Measurements from ENCODE around the gene NLRC5.
"Not testable (repeated sequence)": the region's sequence is repeated elsewhere in the genome, so short reads cannot be mapped to it uniquely, and the experiment has no call there.

NLRC5 gene

DNA sequence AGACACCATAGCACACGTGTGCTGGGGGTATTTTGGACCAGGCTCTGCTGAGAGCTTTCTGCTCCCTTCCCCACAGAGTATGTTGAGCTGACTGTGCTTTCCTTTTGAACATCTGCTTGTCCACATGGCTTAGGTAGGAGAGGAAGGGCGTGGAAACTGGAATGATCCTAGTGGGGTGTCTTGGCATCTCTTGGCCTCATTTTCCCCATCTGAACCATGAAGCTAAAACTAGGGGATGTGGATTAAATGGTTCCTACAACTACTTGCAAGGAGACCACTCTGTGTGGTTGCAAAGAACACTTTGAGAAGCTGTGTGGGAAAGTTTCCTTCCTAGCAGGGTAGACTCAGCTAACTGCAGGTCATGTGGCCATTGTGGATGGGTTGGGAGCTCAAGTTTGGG is 6.7 kb upstream of the NLRC5 start:
- no peak for DNase-seq

DNA sequence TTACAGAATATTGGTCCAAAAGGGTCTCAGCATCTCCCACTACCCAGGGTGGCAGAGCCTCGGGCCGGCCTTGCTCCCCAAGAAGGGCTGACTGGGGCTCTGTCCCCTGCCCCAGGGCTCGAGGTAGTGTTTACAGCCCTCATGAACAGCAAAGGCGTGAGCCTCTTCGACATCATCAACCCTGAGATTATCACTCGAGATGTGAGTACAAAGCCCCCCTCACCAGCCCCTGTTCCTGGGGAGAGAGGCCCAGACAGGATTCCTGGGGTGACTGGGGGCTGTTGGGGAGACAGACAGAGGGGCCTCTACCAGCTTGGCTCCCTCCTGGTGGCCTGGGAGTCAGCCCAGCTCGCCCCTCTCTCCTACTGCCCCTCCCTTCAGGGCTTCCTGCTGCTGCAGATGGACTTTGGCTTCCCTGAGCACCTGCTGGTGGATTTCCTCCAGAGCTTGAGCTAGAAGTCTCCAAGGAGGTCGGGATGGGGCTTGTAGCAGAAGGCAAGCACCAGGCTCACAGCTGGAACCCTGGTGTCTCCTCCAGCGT is 6.1 kb upstream of the NLRC5 start:
- DNase-seq, result no peak

DNA sequence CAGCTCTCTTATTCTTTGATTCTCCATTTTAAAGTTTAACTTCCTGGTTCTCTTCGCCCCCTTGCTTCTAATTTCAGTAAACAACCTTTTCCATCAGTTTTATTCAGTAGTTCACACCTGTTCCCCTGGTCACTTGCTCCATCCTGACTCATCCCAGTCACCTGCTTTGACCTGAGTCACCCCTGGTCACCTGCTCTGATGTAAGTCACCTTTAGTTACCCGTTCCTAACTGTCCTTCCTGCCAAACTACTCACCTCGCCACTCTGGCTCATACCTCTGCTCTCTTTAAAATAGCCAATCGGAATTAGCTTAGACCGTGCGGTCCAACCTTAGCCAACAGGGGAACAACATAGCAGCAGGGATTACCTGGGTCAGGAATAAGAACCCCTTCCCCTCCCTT is 4.7 kb upstream of the NLRC5 start:
- no peak for DNase-seq

DNA sequence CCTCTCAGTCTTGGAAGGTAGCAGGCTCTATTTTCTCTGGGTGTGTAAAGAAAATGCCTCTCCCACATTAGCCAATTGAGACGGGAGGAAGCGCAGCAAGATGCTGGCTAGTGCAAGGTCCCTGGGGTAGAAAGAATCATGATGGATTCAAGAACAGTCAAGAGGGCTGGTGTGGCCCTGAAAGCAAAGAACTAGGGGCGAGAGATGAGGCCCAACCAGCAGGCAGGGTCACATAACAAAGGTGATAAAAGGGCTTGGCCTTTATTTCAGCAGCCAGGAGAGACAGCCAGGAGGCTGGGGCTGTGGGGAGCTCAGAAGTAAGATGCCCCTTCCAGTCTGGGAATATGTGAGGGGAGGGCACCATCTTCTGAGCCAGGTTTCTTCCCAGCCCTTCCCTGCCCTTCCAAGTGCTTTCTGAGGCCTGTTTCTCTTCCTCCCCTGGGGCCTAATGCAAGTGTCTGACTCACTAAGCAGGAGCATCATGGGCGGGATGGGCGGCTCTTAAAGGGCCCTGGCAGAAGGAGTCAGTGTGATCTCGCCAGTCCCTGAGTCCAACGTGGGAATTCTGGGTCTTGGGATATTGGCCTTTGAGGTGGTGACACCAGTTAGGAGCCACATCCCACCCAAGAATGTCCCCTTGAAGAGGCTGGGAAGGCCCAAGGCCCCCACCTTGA is 3.9 kb upstream of the NLRC5 start:
- no peak for DNase-seq

DNA sequence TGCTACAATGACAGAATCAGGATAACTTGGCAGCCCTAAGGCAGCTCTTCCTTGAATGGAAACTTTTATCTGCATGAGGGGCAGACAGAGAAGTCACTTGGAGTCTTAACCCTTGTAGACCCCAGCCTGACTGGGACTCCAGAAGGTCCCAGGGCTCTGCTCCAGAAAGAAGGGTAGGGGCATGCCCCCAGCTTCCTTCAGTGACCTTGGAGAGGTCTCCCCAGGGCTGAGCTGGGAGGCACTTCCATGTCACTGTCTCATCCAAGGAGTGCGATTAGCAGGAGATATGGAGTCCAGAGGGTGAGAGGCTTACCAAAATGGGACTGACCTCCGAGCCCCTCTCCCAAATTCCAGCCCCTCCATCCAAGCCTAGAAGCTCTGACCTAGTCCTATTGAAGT is 3.4 kb upstream of the NLRC5 start:
- DNase-seq, result no peak

DNA sequence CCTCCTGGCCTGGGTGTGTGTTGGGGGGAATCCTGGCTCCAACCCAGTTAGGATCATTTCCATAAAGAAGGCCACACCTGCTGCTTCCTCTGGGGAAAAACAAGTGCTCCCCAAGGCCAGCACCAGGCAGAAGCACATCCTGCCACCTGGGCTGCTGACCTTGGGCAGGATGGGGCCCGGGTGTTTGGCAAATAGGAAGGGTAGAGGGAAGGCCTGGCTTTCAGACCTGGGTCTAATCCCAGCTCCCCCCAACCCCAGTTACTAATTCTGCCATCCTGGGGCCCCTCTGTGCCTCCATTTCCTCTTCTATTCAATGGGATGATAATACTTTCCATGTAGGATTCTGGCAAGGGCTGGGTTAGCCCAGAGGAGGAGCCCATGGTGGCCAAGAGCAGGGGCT is 3.0 kb upstream of the NLRC5 start:
- DNase-seq, result no peak

DNA sequence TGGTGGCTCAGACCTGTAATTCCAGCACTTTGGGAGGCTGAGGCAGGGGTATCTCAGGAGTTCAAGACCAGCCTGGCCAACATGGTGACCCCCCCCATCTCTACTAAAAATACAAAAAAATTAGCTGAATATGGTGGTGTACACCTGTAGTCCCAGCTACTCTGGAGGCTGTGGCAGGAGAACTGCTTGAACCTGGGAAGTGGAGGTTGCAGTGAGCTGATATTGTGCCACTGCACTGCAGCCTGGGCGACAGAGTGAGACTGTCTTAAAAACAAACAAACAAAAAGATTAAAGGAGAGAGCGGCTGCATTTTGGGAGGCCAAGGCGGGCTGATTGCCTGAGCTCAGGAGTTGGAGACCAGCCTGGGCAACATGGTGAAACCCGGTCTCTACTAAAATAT is 2.4 kb upstream of the NLRC5 start:
- DNase-seq, result not testable (repeated sequence)

DNA sequence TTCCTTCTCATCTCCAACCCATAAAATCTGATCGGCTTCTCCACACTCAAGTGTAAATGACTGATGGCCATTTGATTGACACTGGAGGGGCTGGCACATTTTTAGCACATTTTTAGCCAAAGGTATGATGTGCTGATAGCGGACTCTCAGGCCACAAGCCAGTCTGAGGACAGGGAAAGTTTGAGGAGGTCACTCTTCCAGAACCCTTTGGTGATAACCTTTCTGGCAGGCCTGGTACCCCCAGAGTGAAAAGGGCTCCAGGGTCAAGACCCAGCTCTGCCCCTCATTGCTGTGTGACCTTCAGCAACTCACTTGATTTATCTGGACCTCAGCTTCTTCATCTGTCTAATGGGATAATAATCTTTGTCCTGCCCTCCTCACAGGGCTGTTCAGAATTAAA is 1.7 kb upstream of the NLRC5 start:
- DNase-seq, result no peak

DNA sequence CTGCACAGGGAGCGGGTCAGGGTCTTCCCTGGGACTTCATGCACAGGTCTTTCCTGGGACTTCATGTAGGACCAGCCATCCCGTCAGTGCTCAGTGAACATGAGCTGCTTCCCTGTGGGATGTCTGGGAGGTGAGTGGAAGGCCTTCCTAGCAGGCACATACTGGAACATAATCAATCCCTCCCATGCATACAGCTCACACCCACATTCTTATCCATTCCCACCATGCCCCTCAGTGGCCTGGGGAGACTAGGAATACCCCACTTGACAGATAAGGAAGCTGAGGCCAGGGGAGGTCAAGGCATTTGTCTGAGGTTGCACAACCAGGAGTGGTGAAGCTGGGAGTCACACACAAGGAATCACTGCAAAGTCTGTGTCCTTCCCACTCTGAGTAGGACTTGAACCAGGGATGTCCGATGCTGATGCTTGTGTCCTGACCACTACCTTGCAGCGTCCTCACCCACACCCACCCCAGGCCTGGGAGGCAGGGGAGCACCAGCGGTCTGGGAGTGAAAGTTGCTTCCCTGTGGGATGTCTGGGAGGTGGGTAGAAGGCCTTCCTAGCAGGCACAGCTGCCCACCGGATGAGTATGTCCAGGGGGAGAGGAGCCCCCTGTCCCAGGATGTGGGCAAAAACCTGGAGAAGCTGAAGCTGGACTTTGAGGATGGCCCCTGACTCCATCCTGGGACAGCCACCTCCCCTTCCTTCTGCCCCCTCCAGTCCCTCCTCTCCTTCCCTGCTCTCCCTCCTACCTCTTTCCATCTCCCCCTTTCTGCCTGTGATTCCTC is 1.0 kb upstream of the NLRC5 start:
- DNase-seq, result no peak

DNA sequence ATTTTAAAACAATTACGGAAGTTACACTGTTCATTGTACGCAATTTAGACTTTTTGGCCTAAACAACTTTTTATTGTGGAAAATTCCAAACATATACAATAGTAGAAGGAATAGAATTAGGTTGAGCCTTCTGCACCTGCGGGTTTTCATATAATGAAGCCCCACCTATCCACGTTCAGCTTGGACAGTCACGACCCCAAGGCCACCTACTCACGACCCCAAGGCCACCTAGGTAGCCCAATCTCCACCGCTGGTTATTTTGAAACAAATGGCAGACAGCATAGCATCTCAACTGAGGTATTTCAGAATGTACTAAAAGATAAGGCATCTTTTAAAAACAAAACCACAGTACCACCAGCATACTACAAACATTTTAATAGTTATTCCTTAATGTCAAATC is 631 bp downstream of the NLRC5 start:
- no peak for DNase-seq

DNA sequence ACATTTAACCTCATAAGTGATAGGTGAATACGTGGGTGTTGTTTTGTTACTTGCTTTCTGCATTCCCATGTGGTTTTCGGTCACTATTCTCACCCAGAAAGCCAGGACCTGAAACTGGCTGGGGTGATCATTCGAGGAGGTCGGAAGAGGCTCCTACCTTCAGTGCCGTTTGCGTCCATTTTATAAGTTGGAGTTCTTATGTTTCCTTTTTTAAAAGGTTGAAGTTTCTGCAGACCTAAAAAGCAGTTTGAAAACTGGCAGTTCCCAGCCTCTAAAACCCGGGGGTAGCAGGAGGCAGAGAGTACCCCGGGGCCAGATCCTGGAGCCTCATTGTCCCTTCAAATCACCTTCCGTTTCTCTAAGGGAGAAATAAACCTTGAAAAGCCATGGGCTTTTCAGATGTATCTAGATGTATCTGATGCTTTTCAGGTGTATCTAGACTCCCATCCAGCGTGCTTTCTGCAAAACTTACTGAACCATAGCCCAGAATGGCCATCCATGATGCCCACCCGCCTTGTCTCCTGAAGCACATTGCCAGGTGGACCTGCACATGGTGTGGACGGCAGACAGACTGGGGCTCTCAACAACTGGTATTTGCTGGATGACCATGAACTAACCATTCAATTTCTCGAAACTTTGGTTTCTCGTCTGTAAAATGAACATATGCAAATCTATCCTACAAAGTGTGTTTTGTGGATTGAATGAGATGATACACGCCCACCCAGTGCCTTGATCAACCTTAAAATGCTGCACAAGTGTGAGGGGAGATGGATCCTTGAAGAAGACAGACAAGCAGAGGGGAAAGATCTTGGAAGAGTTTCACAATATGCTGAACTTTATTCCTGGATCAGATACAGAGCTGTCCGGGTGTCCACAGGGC is 1.3 kb downstream of the NLRC5 start:
- DNase-seq, result no peak

DNA sequence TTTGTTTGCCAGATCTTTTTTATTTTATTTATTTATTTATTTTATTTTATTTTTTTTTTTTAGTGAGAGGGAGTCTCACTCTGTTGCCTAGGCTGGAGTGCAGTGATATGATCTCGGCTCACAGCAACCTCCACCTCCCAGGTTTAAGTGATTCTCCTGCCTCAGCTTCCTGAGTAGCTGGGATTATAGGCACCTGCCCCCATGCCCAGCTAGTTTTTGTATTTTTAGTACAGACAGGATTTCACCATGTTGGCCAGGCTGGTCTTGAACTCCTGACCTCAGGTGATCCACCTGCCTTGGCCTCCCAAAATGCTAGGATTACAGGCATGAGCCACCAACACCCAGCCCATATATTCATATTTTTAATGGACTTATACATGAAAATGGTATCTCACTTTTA is 3.1 kb downstream of the NLRC5 start:
- DNase-seq, result not testable (repeated sequence)

DNA sequence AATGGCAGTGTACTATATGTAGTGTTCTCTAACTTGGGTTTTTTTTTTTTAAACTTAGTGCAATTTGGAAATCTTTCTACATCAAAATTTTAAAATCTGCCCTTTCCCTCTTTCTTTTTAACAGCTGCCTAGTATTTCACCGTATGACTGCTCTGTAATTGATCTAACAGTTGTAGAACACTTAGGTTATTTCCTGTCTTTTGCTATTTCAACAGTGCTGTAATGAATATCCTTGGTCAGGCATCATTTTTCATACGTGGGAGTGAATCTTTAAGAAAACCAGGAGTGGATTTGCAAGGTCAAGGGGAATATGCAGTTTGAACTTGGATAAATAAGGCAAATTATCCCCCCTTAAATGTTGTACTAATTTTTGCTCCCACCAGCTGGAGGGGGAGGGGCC is 3.8 kb downstream of the NLRC5 start:
- no peak for DNase-seq

DNA sequence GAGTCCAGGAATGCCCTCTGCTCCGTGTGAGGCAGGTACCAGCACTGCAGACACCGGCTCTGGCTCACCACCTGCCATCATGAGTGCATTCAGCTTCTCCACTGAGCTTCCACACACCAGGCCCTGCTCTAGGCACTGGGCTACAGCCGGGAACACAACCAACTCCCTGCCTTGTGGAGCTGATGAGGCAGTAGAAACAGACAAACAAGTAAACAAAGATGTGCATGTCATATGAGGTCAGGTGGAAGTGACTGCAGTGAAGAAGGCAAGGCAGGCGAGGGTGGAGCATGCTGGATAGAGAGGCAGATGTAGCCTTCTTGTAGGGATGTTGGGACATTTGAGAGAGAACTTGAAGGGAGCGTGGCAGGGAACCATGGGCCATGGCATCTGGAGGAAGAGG is 5.0 kb downstream of the NLRC5 start:
- DNase-seq, result no peak

DNA sequence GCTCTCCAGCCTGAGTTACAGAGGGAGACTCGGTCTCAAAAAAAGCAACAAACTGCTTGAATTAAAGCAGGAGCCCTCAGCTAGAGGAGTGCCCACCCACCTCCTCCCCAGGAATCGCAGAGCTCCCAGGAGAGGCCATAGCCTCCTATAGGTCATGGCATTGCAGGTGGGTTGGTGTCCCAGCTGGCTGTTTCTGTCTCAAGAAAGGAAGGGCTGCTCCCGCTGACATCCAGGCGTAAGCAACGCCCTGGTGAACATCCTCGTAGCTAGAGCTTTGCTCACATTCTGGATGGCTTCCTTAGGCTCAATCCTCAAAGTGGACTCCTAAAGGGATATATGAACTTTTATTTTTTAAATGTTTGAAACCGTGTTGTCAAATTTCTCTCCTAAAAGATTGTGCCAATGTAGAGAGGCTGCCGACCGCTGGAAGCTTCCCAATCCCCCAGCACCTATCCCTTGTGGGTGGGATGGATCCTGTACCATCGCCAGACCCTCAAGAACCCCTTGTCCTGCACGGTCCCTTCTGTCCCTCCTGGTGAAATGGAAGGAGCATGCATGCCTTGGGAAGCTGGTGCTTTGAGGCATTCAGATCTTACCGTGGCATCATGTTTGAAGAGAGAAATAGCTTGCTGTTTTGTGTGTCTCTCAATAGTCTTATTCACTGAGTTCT is 5.9 kb downstream of the NLRC5 start:
- DNase-seq, result no peak

DNA sequence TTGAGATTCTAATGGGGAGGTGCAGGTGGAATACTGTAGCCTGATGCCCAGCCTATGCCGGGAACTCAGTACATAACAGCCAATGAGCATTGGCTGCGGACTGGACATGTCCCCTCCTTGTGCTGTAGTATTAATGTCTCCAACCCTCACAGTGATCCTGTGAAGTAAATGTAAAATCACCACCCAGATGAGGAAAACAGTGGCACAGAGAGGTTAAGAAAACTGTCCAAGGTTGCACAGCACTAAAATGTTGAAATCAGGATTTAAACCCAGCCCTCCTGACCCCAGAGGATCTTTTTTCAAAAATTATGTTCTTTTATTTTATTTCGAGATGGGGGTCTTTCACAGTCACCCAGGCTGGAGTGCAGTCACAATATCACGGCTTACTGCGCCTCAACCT is 7.9 kb downstream of the NLRC5 start:
- no peak for DNase-seq

DNA sequence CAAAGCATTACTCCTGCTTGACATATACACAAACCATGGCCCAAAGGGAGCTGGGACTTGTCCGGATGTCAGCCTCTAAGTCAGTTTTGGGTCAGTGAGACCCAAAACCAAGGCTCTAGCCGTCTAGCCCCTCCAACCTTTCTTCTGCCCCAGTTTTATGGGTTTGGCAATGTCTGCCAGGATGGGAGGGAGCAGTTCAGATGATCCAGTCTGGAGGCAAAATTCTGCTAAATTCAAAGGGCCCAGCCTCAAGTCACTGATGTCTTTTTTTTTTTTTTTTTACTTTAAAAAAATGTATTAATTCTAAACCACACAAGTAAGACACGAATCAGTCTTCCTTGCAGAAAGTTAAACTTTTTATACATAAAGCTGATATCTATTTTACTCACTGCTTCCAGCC is 8.6 kb downstream of the NLRC5 start:
- DNase-seq, result no peak

DNA sequence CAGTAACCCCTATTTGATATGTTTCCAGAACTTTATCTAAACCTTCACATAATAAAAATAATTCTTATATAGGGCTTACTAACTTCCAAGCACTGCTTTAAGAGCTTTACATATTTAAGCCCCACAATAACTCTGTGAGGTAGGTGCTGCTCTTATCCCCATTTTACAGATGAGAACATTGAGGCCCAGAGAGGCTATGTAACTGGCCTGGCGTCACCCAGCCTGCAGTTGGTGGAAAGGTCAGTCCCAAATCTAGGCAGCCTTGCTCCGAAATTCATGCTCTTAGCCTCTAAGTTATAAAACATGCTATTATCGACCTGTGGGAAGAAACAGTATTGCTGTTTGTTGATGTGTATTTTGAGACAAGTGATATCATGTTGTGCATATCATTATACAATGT is 9.0 kb downstream of the NLRC5 start:
- no peak for DNase-seq

DNA sequence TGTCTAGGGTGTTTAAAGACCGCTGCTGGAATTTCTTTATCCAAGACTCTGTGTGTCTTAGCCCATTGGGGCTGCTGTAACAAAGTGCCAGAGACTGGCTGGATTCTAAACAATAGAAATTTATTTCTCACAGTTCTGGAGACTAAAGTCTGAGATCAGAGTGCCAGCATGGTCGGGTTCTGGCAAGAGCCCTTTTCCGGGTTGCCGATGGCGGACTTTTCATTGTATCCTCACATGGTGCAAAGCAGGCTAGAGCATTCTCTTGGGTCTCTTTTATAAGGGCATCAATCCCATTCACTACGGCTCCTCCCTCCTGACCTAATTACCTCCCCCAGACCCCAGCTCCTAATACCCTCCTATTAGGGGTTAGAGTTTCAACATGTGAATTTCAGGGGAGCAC is 9.5 kb downstream of the NLRC5 start:
- DNase-seq, result no peak

DNA sequence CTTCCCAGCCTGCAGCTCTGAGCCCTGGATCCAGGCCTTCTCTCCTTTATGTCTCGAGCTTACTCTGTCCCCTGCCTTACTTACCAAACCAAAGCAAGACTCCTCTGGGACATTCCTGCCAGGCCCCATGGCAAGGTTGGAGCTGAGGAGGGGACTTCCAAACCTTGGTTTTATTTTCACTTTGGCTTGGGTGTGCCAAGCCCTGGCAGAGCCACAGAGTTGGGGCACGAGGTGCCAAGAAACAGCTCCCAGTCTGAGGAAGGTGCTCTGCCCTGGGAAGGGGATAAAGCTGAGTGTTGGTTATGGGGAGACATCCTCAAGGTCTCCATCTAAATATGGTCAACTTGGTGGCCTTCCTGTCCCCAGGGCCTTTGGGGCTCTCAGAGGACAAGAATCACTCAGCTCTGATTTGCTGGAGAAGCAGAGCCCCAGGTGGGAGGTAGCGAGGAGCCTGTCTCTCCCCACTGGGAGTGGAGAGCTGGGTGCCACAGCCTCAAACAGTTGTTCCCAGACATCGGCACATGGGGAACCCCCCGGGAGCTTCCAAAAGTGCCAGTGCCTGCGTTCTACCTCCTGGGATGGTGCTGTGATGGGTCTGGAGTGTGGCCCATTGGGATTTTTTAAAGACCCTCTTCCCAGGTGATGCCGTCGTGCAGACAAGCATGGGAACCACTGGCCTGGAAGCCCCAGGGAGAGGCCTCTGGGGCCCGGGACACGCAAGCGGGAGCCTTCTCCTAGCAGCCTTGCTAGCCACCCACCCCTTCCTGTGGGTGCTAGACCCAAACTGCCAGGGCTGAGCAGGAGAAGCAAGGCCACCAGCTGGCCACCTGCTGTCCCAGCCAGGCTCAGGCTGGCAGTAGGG is 10.3 kb downstream of the NLRC5 start:
- no peak for DNase-seq

DNA sequence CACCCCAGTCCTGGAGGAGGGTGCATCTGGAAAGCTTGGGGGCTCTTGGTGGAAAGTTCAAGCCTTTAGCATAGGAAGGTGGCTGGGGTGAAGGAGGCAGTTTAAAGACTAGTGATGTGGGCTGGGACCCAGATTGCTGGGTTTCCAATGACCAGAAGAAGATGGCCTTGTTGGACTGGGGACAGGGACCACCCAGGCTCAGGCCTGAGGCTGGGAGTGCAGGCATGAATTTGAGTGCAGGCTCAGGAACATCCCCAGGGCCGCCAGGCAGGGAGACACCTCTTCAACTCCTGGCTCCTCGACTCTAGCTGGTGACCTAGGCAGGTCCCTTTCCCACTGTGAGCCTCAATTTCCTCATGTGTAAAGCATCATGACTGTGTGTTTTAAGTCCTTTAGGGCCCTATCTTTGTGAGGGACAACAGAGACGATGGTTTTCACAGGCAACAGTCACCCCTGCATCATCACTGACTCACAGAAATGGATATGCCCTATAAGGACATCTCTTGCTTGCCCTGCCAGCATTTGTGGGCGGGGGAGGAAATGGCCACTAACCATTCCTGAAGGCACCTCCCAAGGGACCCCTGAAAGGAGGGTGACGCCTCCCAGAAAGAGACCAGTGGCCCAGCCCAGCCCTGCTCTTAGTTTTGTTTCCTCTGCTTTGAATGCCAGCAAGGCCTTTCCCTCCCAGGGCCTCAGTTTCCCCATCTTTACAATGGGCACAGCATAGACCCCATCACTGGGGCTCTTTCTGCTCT is 11.1 kb downstream of the NLRC5 start:
- DNase-seq, result no peak

Measured in cortex of kidney (tissue), 1 donor.